ENCODE data around the gene SEC22A. TPM values are rescaled to one million over a fixed set of nuclear protein-coding genes. Genes with fewer than 3 reads are reported as not detected.

SEC22A gene
- total and polyA plus RNA-seq, 2 of the 8 experiments (the other 6 are each of a cell fraction or from before 2014, with no cell fraction given), result 10.6 to 17.1 TPM

DNA sequence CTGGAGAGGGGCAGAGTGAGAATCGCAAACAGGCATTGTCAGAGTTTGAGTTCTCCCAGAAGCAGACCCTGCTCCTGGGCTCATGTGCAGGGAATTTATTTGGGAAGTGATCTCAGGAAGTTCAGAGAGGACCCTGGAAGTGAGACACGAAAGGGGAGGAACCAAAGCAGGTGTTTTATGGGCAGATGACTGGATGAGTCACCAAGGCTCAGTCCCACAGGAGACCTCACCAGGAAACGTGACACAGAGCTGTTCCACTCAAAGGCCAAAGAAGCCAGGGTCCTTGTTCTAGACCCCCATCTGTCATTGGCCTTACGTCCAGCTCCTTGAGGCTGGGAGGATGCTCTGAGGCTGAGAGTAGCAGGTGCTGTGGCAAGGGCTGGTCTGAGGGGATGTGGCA lies 43.4 kb upstream of the SEC22A start:
- ChIA-PET POLR2A (ENCODE audit: partially characterized antibody) (interaction anchor here (1.1 kb wide), 1 partner anchor 46 kb away, joined by 4 read pairs; no protein-coding TSS in a partner anchor), CTCF (ENCODE audit: partially characterized antibody) (interaction anchor here (0.8 to 5.5 kb wide), 10 partner anchors 12 to 216 kb away, joined by 3 to 27 read pairs (median 4); no protein-coding TSS in a partner anchor)
- FAIRE-seq, result no peak

More for the DNA sequence above, 43.4 kb upstream of the SEC22A start:
- Histone ChIP-seq H3K27me3 (replicated peaks in 1 of 4; ENCODE audit: control insufficient read depth in 3 of 4, extremely low read depth in 1 of 4, insufficient read depth in 3 of 4, low read length in 3 of 4) (no peaks in the 10 kb centered on the region), H2BK12ac (ENCODE audit: low read depth, low read length) (no peak overlapping the region), H2BK20ac (ENCODE audit: low read length) (no peak overlapping the region), H3K36me3 (ENCODE audit: control insufficient read depth in 2 of 4, insufficient read depth in 4 of 4, low read length in 3 of 4) (peaks cover 0 to 9% (median 7%) of the 10 kb centered on the region in 4 experiments; a peak in 6 of 8 replicates), H4K8ac (ENCODE audit: extremely low read depth, insufficient read depth, low read length) (no peak overlapping the region), H2AK5ac (ENCODE audit: low read depth, low read length) (no peak overlapping the region), H3K79me2 (ENCODE audit: control insufficient read depth in 1 of 2, insufficient read depth in 2 of 2, low read length in 2 of 2) (no peaks in the 10 kb centered on the region), H3K4ac (replicated peaks; ENCODE audit: insufficient read length, low read depth, low read length) (no peak overlapping the region), H3K23ac (ENCODE audit: insufficient read length) (no peak overlapping the region), H3K79me1 (ENCODE audit: low read depth, low read length) (no peaks in the 10 kb centered on the region), H3K4me3 (ENCODE audit: extremely low read depth in 1 of 4, insufficient read depth in 2 of 4, low read depth in 3 of 4, low read length in 4 of 4) (no peak overlapping the region), H3K27ac (ENCODE audit: low read depth, low read length) (no peak overlapping the region), H3K14ac (ENCODE audit: insufficient read length) (no peak overlapping the region), H2AFZ (ENCODE audit: low read length) (no peak overlapping the region), H3K4me1 (replicated peaks in 1 of 4; ENCODE audit: control insufficient read depth in 3 of 4, insufficient read depth in 4 of 4, low read length in 3 of 4) (no peaks in the 10 kb centered on the region), H3K4me2 (ENCODE audit: insufficient read depth in 1 of 2, low read depth in 2 of 2, low read length in 2 of 2) (no peak overlapping the region), H2BK120ac (replicated peaks; ENCODE audit: low read depth, low read length) (no peak overlapping the region), H3K56ac (replicated peaks; ENCODE audit: insufficient read length, low read depth, low read length) (no peak overlapping the region), H4K20me1 (replicated peaks in 1 of 2; ENCODE audit: control insufficient read depth in 1 of 2, insufficient read depth in 2 of 2, low read length in 2 of 2) (no peaks in the 10 kb centered on the region), H3K23me2 (ENCODE audit: low read depth, low read length) (no peaks in the 10 kb centered on the region), H4K91ac (replicated peaks; ENCODE audit: insufficient read length, low read length) (no peak overlapping the region), H2BK15ac (ENCODE audit: low read length) (no peak overlapping the region), H3K18ac (ENCODE audit: extremely low read depth, low read length) (no peak overlapping the region), H3K9me3 (ENCODE audit: insufficient read depth in 2 of 2, low read depth in 1 of 2, low read length in 1 of 2) (no peaks in the 10 kb centered on the region), H4K5ac (ENCODE audit: insufficient read length, low read depth, low read length) (no peak overlapping the region), H3K9ac (replicated peaks in 1 of 4; ENCODE audit: extremely low read depth in 1 of 4, low read depth in 3 of 4, low read length in 3 of 4) (no peak overlapping the region), H2BK5ac (ENCODE audit: low read depth, low read length) (no peak overlapping the region)
- peak in 1 of 2 experiments; percentile 6 for DNase-seq (ENCODE audit: low read depth in 1 of 2, low spot score in 2 of 2)
- WGBS, 2 experiments (ENCODE audit: extremely low coverage in 1 of 2, insufficient coverage in 1 of 2, insufficient read length in 1 of 2, insufficient replicate concordance in 2 of 2, low coverage in 1 of 2, low lambda C conversion rate in 2 of 2, missing lambda C conversion rate in 1 of 2), result 91% methylated on average over 4 of the region's 4 CpGs; no CpG with 5 or more reads in 1 of the 2 experiments
- TF ChIP-seq, protein P1, sequence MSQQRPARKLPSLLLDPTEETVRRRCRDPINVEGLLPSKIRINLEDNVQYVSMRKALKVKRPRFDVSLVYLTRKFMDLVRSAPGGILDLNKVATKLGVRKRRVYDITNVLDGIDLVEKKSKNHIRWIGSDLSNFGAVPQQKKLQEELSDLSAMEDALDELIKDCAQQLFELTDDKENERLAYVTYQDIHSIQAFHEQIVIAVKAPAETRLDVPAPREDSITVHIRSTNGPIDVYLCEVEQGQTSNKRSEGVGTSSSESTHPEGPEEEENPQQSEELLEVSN (IDR thresholded peaks at IDR 0.05), result no peak
- TF ChIP-seq BRCA1 (IDR thresholded peaks at IDR 0.05; ENCODE audit: low read depth, low read length), result no peak
- TF ChIP-seq TAF7 (optimal IDR thresholded peaks at IDR 0.05; ENCODE audit: borderline replicate concordance, low read depth, low read length), result no peak
- TF ChIP-seq SIX5 (IDR thresholded peaks at IDR 0.05; ENCODE audit: low read depth, low read length), result no peak
